CD14-positive monocyte (primary cell): ENCODE results near the gene SLC36A4. TPM values are rescaled to one million over a fixed set of nuclear protein-coding genes. Genes with fewer than 3 reads are reported as not detected.

Source experiments
- DNase-seq, 3 donors: peaks; one replicate each; pipeline ENCODE4 v3.0.0-alpha.2; 2011 to 2022
- H2AFZ ChIP-seq: 2 replicates; pipeline ENCODE4 v1.6.0; 2012; ENCODE audit warnings: mild to moderate bottlenecking, low read depth, low read length, inconsistent platforms; ENCODE audit not compliant: insufficient read depth, poor library complexity, severe bottlenecking
- H3K27ac ChIP-seq, 2 donors: 1 replicate in 1 of 2; 2 replicates in 1 of 2; pipeline ENCODE4 v1.5.1; 2012 to 2013; ENCODE audit warnings: low read length in 2 of 2, control low read depth in 1 of 2, inconsistent platforms in 1 of 2, low read depth in 1 of 2, mild to moderate bottlenecking in 1 of 2
- H3K27me3 ChIP-seq, 2 donors: one replicate each; pipeline versions ENCODE4 v1.6.0 to v1.6.1; 2011 to 2013; ENCODE audit warnings: low read length in 2 of 2; ENCODE audit not compliant: control insufficient read depth in 2 of 2, insufficient read depth in 2 of 2
- H3K36me3 ChIP-seq, 2 donors: replicated peaks in 1 of 2; 1 replicate in 1 of 2; 2 replicates in 1 of 2; pipeline versions ENCODE4 v1.5.1 to v1.6.1; 2012 to 2013; ENCODE audit warnings: low read length in 2 of 2, control low read depth in 1 of 2, inconsistent platforms in 1 of 2, mild to moderate bottlenecking in 1 of 2; ENCODE audit not compliant: insufficient read depth in 2 of 2, control insufficient read depth in 1 of 2
- H3K4me1 ChIP-seq, 2 donors: 1 replicate in 1 of 2; 2 replicates in 1 of 2; pipeline versions ENCODE4 v1.5.1 to v1.6.1; 2012 to 2013; ENCODE audit warnings: low read length in 2 of 2, control low read depth in 1 of 2, inconsistent platforms in 1 of 2, mild to moderate bottlenecking in 1 of 2, moderate library complexity in 1 of 2; ENCODE audit not compliant: insufficient read depth in 2 of 2, control insufficient read depth in 1 of 2
- H3K4me2 ChIP-seq: replicated peaks from 2 replicates; pipeline ENCODE3; 2012; ENCODE audit warnings: low read length, moderate library complexity, mild to moderate bottlenecking; ENCODE audit not compliant: poor library complexity, severe bottlenecking; ENCODE audit errors: extremely low read depth
- H3K4me3 ChIP-seq, 3 experiments: fragments of 200-600 bp in 1 of 3; sonication (generic) in 1 of 3; replicated peaks in 1 of 3; 1 replicate in 2 of 3; 2 replicates in 1 of 3; pipeline ENCODE4 v1.5.1; 2011 to 2013; ENCODE audit warnings: low read length in 3 of 3, mild to moderate bottlenecking in 3 of 3, control low read depth in 2 of 3, low read depth in 2 of 3, inconsistent platforms in 1 of 3, moderate library complexity in 1 of 3
- H3K79me2 ChIP-seq: 2 replicates; pipeline ENCODE4 v1.6.0; 2012; ENCODE audit warnings: mild to moderate bottlenecking, control low read depth, inconsistent platforms, low read length, moderate library complexity; ENCODE audit not compliant: insufficient read depth
- H3K9ac ChIP-seq: 2 replicates; pipeline ENCODE4 v1.6.0; 2017; ENCODE audit warnings: low read length, mild to moderate bottlenecking; ENCODE audit not compliant: insufficient read depth, poor library complexity, severe bottlenecking
- H3K9me3 ChIP-seq, 2 donors: replicated peaks in 1 of 2; 1 replicate in 1 of 2; 2 replicates in 1 of 2; pipeline versions ENCODE4 v1.5.1 to v1.6.1; 2012 to 2013; ENCODE audit warnings: low read length in 2 of 2, control low read depth in 1 of 2; ENCODE audit not compliant: control insufficient read depth in 1 of 2, insufficient read depth in 1 of 2
- H4K20me1 ChIP-seq: 2 replicates; pipeline ENCODE4 v1.6.0; 2012; ENCODE audit warnings: mild to moderate bottlenecking, low read length, control low read depth, moderate library complexity; ENCODE audit not compliant: insufficient read depth
- H3K27ac Mint-ChIP-seq, 7 donors: one replicate each; pipeline ENCODE4 v1.8.0; 2020; ENCODE audit warnings: mild to moderate bottlenecking in 7 of 7, mixed read lengths in 7 of 7, moderate library complexity in 6 of 7, inconsistent platforms in 2 of 7
- H3K27me3 Mint-ChIP-seq, 3 donors: one replicate each; pipeline ENCODE4 v1.8.0; 2021 to 2022; ENCODE audit warnings: low read depth in 3 of 3, mild to moderate bottlenecking in 3 of 3, mixed read lengths in 3 of 3, moderate library complexity in 3 of 3, inconsistent platforms in 1 of 3
- H3K36me3 Mint-ChIP-seq, 2 donors: one replicate each; pipeline ENCODE4 v1.8.0; 2020; ENCODE audit warnings: mixed read lengths in 2 of 2, inconsistent platforms in 1 of 2, mild to moderate bottlenecking in 1 of 2
- H3K4me1 Mint-ChIP-seq: one replicate; pipeline ENCODE4 v1.8.0; 2020; ENCODE audit warnings: mild to moderate bottlenecking, mixed read lengths
- H3K4me3 Mint-ChIP-seq, 2 donors: one replicate each; pipeline ENCODE4 v1.8.0; 2020; ENCODE audit warnings: mild to moderate bottlenecking in 2 of 2, mixed read lengths in 2 of 2, moderate library complexity in 1 of 2
- H3K9me3 Mint-ChIP-seq, 7 donors: one replicate each; pipeline ENCODE4 v1.8.0; 2020 to 2022; ENCODE audit warnings: mixed read lengths in 7 of 7, mild to moderate bottlenecking in 6 of 7, moderate library complexity in 6 of 7, inconsistent platforms in 2 of 7
- WGBS: methylation state at CpG from one replicate; pipeline ENCODE4 v1.1.5; 2013; ENCODE audit warnings: missing lambda C conversion rate; ENCODE audit not compliant: insufficient coverage; 5-methylcytosine and 5-hydroxymethylcytosine counted together
- intact Hi-C, 2 donors: fragments of 100-400 bp; cut with micrococcal nuclease; formaldehyde crosslinking; loops; one replicate each; pipeline versions ENCODE4 v1.15.0 to v1.15.1; 2023
- polyA plus RNA-seq, 3 donors: library from polyadenylated mRNA; depleted of rRNA in 1 of 3; unstranded in 2 of 3; stranded (reverse) in 1 of 3; fragments of 300-500 nt in 2 of 3; fragments of >200 nt in 1 of 3; fragmentation: Illumina TruSeq in 2 of 3; gene quantifications; 1 replicate in 2 of 3; 2 replicates in 1 of 3; pipeline ENCODE4 v1.2.3, GENCODE V29; 2012 to 2021
- TF ChIP-seq, protein P1 (sequence below): fragments of 200-600 bp; IDR thresholded peaks from one replicate; pipeline ENCODE4 v1.8.0; 2022; ENCODE audit warnings: antibody characterized with exemption, mild to moderate bottlenecking

SLC36A4 gene
- polyA plus RNA-seq, 3 donors: 21.1 to 65.2 (median 62.0) TPM

DNA sequence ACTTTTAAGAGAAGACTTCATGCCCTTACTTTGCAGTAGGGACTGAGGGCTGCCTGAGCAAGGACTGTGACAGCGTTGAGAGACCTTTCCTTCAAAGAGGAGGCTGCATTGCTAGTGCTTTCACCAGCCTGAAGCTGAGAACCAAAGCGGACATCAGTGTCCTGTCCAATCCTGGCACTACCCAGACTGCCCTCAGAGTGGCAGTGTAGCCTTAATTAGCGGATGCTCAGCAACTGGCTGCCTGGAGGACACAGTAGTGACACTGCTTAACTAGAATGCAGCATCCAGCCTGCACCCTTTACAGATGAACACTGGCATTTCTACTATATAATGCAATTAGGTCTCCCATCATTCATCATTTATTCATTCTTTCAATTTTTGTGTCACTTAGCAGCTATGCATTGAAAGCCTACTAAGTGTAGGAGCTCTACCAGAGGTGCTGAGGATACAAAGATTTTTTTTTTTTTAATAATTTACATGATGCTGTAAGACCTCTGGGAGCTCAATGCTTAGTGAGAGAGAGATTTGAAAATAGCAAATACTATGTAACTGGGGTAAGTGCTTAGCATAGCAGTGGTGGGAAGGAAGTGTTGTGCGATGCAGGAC is 36.9 kb upstream of the SLC36A4 start:
- no peak overlapping the region for H3K4me2 ChIP-seq
- H3K9me3 ChIP-seq: no peaks in the 10 kb centered on the region
- no peaks in the 10 kb centered on the region for H4K20me1 ChIP-seq
- no peak overlapping the region for H3K4me3 ChIP-seq
- peaks cover 2 to 9% (median 4%) of the 10 kb centered on the region in 3 donors for H3K27me3 Mint-ChIP-seq
- H3K79me2 ChIP-seq: no peaks in the 10 kb centered on the region
- TF ChIP-seq, protein P1, sequence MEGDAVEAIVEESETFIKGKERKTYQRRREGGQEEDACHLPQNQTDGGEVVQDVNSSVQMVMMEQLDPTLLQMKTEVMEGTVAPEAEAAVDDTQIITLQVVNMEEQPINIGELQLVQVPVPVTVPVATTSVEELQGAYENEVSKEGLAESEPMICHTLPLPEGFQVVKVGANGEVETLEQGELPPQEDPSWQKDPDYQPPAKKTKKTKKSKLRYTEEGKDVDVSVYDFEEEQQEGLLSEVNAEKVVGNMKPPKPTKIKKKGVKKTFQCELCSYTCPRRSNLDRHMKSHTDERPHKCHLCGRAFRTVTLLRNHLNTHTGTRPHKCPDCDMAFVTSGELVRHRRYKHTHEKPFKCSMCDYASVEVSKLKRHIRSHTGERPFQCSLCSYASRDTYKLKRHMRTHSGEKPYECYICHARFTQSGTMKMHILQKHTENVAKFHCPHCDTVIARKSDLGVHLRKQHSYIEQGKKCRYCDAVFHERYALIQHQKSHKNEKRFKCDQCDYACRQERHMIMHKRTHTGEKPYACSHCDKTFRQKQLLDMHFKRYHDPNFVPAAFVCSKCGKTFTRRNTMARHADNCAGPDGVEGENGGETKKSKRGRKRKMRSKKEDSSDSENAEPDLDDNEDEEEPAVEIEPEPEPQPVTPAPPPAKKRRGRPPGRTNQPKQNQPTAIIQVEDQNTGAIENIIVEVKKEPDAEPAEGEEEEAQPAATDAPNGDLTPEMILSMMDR: peak; percentile 94
- H3K27ac Mint-ChIP-seq: no peak overlapping the region
- WGBS: 2% methylated on average over 3 of the region's 4 CpGs
- peak; percentile 53 to 70 (median 69) for DNase-seq
- H3K36me3 ChIP-seq: no peaks in the 10 kb centered on the region
- intact Hi-C loops: loop anchor here (5.0 to 10.0 kb wide), 5 partner anchors 308 to 548 kb away; partner anchors contain the start of genes SMCO4 (in 2 of the 2) and MED17 (in 1 of the 2)
- no peaks in the 10 kb centered on the region for H3K36me3 Mint-ChIP-seq
- H3K4me1 ChIP-seq: no peaks in the 10 kb centered on the region
- peak overlapping the region; percentile 61 for H2AFZ ChIP-seq
- no peak overlapping the region for H3K4me3 Mint-ChIP-seq
- H3K27me3 ChIP-seq: peaks cover 0 to 2% of the 10 kb centered on the region in 2 donors
- no peaks in the 10 kb centered on the region for H3K4me1 Mint-ChIP-seq
- no peaks in the 10 kb centered on the region for H3K9me3 Mint-ChIP-seq
- no peak overlapping the region for H3K9ac ChIP-seq
- H3K27ac ChIP-seq: no peak overlapping the region

DNA sequence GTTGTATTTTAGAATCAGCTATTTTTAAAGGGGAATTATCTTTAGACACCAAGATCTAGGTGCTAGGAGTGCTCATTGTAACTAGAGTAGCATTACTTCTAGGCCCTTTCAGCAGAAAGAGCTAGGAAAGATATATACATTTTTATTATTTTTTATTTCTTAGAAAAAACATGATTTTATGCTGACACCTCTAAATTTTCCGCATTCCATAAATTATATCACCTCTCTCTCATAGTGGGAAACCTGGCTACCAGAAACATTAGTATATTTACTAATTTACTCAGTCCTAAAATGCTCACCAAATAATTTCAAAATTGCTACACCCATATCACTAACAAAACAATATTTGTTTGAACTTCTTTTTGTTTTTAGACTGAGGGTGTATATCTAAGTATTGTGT is 32.1 kb upstream of the SLC36A4 start:
- Histone ChIP-seq H3K27ac (no peak overlapping the region), H4K20me1 (no peaks in the 10 kb centered on the region), H3K4me3 (no peak overlapping the region), H3K79me2 (no peaks in the 10 kb centered on the region), H3K4me1 (no peaks in the 10 kb centered on the region), H3K9me3 (no peaks in the 10 kb centered on the region), H3K9ac (no peak overlapping the region), H3K36me3 (no peaks in the 10 kb centered on the region), H2AFZ (no peak overlapping the region), H3K27me3 (peaks cover 0 to 2% of the 10 kb centered on the region in 2 donors), H3K4me2 (no peak overlapping the region)
- no peak overlapping the region for H3K4me3 Mint-ChIP-seq
- intact Hi-C loops: loop anchor here (5.0 to 10.0 kb wide), 4 partner anchors 65 to 425 kb away; partner anchors contain the start of gene SMCO4 (in 1 of the 2)
- DNase-seq: no peak
- no CpG with 5 or more reads among the region's 1 CpG for WGBS
- H3K9me3 Mint-ChIP-seq: no peaks in the 10 kb centered on the region
- H3K27ac Mint-ChIP-seq: no peak overlapping the region
- H3K36me3 Mint-ChIP-seq: no peaks in the 10 kb centered on the region
- no peaks in the 10 kb centered on the region for H3K4me1 Mint-ChIP-seq
- peaks cover 2 to 8% (median 2%) of the 10 kb centered on the region in 3 donors for H3K27me3 Mint-ChIP-seq
- TF ChIP-seq, protein P1: no peak
